GM10266 (cell line): Measurements from ENCODE around the gene C5orf58.
A peak's percentile ranks its signal among the peaks of the same experiment; 100 is the strongest.

Source experiments
- DNase-seq: peaks from one replicate; pipeline ENCODE4 v3.0.0; 2012; ENCODE audit errors: extremely low spot score
- CTCF ChIP-seq: IDR thresholded peaks from 2 replicates; pipeline ENCODE4 v1.5.1; 2012; ENCODE audit warnings: mild to moderate bottlenecking, low read depth; ENCODE audit not compliant: control insufficient read depth, insufficient read depth; ENCODE audit errors: missing control alignments

Gene C5orf58

GRCh38 chr5:170223360-170223759 lies 9.4 kb upstream of the C5orf58 start:
- DNase-seq = no peak
- no peak for TF ChIP-seq CTCF

- no peak for TF ChIP-seq CTCF
- no peak for DNase-seq
Observed at GRCh38 chr5:170223906-170224305, 8.9 kb upstream of the C5orf58 start.

- DNase-seq = peak; percentile 79
- peak; percentile 81 for TF ChIP-seq CTCF
Observed at GRCh38 chr5:170225326-170226128, 7.3 kb upstream of the C5orf58 start.

DNA sequence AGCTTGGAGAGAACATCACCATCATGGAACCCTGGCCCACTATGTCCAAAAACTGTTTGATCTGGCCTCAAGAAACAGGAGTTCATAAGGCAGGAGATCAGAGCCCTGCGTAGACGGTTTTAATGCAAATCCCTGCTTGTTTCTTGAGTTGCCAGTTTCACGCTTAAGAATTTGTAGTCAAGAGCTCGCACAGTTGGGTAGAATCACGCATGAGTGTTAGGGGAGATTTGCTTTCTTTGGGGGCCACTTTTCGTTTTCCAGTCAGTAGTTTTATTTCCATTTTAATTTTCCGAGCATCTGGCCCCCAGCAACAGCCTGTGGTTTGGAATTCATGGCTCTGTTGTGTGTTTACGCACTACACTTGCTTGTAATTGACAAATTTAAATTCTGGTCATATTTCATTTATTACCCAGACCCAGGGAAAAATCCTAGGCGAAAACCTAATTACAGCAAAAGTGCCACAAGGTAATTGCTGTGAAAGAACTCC lies 6.6 kb upstream of the C5orf58 start:
- DNase-seq = no peak
- no peak for TF ChIP-seq CTCF

DNA sequence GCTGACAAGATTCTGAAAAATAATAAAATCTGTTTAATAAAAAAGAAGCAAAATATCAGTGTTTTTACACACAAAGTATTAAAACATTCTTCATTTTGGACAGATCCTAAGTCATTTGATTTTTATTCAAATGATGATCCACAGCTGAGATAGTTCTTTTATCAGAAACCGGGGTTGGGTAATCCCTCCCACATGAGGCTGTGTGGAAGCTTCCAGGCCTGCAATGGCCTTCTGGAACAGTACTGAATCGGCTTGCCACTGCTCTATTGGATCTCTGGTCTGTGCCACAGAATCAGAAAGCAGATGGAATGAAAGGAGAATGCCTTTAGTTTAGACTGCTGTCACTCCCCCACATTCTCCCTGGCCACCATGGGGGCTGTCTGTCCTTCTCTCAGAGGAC lies 6.1 kb upstream of the C5orf58 start:
- no peak for TF ChIP-seq CTCF
- no peak for DNase-seq

DNA sequence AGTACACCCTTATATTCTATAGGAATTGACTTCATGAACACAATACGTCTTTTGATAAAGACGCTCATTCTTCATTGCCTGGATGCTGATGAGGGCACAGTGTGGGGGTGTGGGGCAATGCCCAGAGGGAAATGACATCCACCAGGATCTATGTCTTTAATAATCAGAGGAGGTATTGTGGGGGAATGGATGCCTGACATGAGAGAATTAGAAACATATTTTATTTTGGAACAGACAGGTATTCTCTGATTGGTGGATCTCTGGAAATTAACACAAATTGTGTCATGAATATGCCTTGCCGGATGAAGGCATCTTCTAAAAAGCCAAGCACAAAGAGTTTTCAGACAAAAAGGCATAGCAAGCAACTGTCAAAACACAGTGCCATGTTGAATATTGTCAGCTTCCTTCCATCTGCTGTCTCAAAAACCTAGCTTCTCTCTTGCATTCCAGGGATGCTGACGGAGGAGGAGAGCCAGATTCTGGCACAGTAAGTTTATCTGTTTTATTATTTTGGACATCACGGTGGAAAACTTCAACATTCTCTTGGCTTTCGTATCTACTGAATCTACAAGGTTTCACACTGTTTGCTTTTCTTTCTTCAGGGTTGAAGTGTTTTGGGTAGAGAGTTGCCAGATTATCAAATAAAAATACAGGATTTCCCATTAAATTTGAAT lies 3.9 kb upstream of the C5orf58 start:
- no peak for TF ChIP-seq CTCF
- DNase-seq = no peak

- TF ChIP-seq CTCF = no peak
- no peak for DNase-seq
Observed at GRCh38 chr5:170233358-170233892, 640 bp downstream of the C5orf58 start.
